GM11168 (cell line): ENCODE data around the gene PROM2.

ENCODE experiments used
- in situ Hi-C: fragments of 300-500 bp; cut with MboI; formaldehyde crosslinking; loops from one replicate; pipeline ENCODE4 v1.12.0; 2022; ENCODE audit warnings: low sequenced_read_pairs; ENCODE audit not compliant: unreplicated experiment

The PROM2 gene

DNA sequence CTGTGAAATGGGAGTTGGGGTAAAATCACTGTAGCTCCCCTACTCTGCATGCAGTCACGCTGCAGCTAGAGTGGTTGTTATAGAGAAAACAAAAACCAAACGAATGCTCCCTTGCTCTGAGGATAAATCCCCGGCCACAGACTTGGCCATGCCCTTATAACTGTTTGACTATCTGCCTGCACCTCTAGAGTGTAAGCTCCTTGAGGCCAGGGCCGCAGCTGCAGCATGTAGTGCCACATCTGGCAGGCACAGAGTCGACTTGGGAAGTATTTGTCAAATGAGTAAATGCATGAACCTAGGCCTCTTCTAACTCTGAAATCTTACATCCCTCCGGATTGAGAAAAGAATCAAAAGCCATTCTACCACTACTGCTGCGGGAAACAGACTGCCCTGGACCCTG lies 58.8 kb downstream of the PROM2 start:
- in situ Hi-C loops, result no loop called here

DNA sequence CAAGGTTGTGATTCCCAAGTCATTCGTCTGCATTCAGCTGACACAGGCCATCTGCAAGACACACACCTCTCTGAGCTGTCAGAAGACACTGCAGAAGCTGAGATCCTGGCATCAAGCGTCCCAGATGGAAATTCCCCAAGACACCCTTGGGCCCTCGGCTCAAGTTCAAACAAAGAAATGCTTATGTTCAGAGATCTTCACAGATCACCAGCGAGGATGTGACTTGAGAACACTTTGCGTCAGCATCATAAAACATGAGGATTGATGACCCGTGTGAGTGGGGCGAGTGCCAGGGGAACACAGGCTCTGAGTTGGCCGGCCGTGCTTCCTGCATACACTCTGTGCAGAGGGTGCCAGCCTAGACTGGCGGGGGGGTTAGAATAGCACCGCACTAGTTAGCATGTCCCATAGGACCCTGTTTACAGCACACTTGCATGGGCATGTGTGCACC lies 59.7 kb downstream of the PROM2 start:
- in situ Hi-C loops, result no loop called here

DNA sequence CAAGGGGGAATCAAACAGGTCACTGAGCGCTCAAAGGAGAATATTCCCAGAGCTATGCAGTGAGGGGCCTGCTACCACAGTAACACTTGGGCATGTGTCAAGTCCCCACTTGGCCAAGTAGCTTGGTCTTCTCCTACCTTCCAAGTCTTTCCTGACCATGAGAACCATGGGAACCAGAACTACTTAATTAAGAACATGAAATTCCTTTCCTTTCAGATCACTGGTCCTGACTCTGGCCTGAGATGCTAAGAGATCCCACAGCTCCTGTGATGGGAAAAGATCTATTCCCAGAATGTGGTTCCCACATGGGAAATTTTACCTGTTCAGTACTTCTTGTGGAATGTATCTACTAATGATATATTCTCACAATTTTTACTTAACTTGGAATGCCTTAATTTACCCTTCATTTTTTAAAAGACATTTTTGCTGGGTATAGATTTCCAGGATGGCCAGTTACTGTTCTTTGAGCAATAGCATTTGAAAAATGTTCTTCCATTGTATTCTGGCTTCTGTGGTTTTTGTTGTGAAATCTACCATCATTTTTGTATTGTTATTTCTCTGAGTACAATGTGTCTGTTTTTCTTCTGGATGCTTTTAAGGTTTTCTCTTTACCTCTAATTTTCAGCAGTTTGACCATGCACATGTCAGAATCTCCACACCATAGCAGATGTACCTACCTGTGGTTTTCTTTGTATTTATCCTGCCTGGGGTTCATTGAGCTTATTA lies 60.8 kb downstream of the PROM2 start:
- in situ Hi-C loops, result no loop called here

DNA sequence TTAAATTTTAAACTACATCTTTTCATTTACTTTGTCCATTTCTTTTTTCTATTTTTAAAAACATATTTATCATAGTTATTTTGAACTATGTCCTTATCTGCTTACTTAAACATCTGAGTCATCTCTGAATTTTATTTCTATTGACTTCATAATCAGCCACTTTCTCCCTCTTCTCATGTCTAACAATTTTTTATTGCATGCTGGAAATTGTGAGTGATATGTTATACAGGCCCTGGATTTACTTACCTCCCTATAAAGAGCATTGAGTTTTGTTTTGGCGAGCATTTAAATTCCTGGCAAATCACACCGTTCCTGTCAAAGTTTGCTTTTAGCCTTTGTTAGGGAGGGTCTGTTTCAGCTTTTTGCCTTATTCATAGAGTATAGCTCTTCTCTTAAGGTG lies 62.2 kb downstream of the PROM2 start:
- in situ Hi-C loops, result no loop called here

DNA sequence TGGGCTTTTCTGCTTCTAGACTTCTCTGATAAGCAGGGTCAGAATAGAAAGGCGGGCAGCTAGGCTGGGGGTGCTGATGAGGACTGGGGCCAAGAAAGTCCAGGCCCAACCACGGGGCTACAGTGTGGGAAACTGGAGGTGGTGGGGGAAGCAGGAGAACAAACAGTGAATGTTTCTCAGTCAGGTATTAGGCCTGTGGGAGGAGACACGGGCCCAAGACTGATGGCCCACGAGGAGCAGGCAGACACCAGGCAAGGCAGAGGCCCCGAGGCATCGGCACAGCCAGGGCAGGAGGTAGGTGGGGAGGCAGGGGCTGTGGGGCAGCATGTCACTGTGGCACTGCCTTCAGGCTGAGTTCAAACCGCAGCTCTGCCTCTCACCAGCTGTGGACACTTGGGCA lies 63.6 kb downstream of the PROM2 start:
- in situ Hi-C loops, result no loop called here
